Measurements from ENCODE around the gene PIEZO2. TPM values are rescaled to one million over a fixed set of nuclear protein-coding genes. Genes with fewer than 3 reads are reported as not detected.
A peak's percentile ranks its signal among the peaks of the same experiment; 100 is the strongest.

The PIEZO2 gene
- total RNA-seq, 4 donors from 2014 or later = 0.68 to 2.2 (median 1.1) TPM

DNA sequence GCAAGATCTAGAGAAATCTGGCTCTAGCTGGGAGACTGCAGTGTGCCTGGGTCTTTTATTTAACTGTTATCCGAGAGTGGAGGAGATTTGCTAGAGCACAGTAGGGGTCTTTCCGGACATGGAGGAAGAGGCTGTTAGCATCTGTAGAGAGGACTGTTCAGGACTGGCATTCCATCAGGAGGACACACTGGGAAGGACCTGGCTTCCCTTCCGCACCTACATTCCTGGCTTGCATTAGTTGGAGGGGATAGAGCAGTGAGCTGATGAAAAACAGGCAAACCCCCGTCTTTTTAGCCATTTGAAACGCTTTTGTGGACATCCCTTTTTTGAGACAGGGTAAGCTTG is 874 bp upstream of the PIEZO2 start:
- DNase-seq (ENCODE audit: low spot score in 2 of 2) = no peak
- TF ChIP-seq EP300 (IDR thresholded peaks at IDR 0.05) = no peak
- no peak for TF ChIP-seq POLR2A (IDR thresholded peaks at IDR 0.05)
- no peak for TF ChIP-seq CTCF (IDR thresholded peaks at IDR 0.05)
- no peak for TF ChIP-seq POLR2AphosphoS5 (IDR thresholded peaks at IDR 0.05)
- Histone ChIP-seq H3K27ac (no peak overlapping the region), H3K4me3 (no peak overlapping the region), H3K4me1 (peaks cover 29% of the 10 kb centered on the region), H3K36me3 (no peaks in the 10 kb centered on the region), H3K27me3 (peaks cover 58% of the 10 kb centered on the region), H3K9me3 (no peaks in the 10 kb centered on the region)
- WGBS = 75% methylated on average over 5 of the region's 5 CpGs

DNA sequence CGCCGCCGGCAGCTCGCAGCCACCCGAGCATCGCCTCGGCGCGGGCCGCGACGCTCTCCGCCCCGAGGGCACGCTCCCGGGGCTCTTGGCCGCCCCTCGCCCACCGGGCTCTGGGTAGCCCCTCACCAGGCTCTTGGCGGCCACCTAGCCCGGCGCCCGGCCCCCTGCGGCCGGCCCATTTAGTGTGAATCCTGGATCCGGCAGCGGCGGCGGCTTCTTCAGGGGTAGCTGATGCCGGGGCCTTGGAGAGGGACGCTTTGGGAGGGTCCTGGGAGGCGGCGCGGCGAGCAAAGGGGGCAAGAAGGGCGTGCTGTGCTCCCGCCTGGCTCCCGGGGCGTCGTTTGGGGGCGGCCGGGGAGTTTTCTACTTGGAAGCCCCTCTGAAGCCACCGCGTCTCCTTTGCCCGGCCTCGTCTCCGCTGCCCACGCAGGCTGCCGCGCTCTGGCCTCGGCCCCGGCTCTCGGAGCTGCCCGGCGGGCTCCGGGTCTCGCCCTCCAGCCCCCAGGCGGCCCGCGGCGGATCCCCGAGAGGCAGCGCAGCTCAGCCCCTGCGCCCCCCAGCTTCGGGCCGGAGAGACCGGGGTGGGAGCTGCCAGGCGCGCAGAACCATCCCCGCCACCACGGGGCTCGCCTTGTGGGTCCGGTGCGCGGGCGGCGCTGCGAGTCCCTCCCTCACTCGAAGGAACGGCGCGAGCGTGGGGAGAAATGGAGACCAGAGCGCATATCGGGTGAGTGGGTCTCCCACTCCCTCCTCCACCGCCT is 509 bp downstream of the PIEZO2 start:
- peaks cover 58% of the 10 kb centered on the region for H3K27me3 ChIP-seq
- H3K27ac ChIP-seq = no peak overlapping the region
- DNase-seq (ENCODE audit: low spot score in 2 of 2) = peak in 1 of 2 donors; percentile 61
- H3K36me3 ChIP-seq = no peaks in the 10 kb centered on the region
- H3K9me3 ChIP-seq = no peaks in the 10 kb centered on the region
- TF ChIP-seq CTCF (IDR thresholded peaks at IDR 0.05) (no peak), POLR2AphosphoS5 (IDR thresholded peaks at IDR 0.05) (no peak), POLR2A (IDR thresholded peaks at IDR 0.05) (no peak)
- under 1% methylated on average over 16 of the region's 86 CpGs for WGBS
- peaks cover 29% of the 10 kb centered on the region for H3K4me1 ChIP-seq
- peak overlapping the region; percentile 55 for H3K4me3 ChIP-seq

DNA sequence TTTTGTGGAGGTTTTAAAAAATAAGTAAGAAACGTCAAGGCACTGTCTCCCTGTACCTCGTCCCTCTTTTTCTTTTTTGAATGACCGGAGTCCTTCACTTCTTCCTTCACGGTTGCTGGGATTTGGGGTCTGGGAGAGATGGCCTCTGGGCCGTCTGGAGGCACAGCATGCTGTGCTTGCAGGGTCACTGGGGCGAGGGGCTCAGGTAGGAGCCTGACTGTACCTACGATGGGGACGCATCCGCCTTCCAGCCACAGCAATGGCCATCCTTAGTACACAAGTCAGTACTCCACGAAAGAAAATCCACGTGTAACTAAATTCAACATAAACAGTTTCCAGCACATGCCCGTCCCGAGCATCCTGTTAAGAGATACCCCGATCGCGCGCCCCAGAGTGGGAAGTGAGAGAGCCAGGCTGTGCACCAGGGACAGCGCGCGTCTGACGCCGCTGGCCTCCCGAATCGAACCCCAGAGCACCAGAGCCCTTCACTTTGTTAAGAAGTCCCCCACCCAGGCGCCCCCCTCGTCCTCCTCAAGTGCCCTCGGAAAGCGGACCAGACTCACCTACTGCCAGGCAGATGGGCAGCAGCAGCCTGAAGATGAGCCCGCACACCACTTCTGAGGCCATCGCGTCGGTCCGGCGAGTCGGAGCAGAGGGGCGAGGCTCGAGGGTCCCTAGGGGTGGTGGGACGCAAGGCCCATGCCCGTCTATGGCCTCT is 1.2 kb downstream of the PIEZO2 start:
- Histone ChIP-seq H3K27ac (no peak overlapping the region), H3K4me1 (peaks cover 29% of the 10 kb centered on the region), H3K4me3 (peak overlapping the region; percentile 55), H3K9me3 (no peaks in the 10 kb centered on the region), H3K36me3 (no peaks in the 10 kb centered on the region), H3K27me3 (peaks cover 58% of the 10 kb centered on the region)
- TF ChIP-seq CTCF (IDR thresholded peaks at IDR 0.05) = no peak
- WGBS = 24% methylated on average over 12 of the region's 39 CpGs
- no peak for DNase-seq (ENCODE audit: low spot score in 2 of 2)

- no peak for DNase-seq (ENCODE audit: low spot score in 2 of 2)
- 32% methylated on average over 23 of the region's 23 CpGs for WGBS
- TF ChIP-seq POLR2AphosphoS5 (IDR thresholded peaks at IDR 0.05) (no peak), CTCF (IDR thresholded peaks at IDR 0.05) (no peak), POLR2A (IDR thresholded peaks at IDR 0.05) (no peak), EP300 (IDR thresholded peaks at IDR 0.05) (no peak)
These were observed 1.9 kb downstream of the PIEZO2 start for GRCh38 chr18:11147371-11147951.

DNA sequence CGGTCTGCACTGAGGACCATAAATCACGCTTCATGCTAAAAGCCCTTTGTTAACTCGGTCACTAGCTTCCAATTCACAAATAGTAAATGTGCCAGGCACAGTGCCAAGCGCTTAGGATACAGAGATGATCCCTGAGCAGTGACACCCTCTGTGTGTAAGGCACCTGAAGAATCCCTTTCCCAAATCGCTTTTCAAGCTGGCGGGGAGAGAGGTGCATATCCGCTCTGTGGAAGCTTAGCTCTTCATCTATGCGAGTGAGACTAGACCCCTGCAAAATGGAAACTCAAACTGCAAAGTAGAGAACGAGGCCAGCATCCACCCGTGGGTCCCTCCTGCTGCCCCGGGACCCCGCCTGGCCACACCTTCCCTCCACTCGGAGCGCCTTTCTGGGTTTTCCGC is 2.4 kb downstream of the PIEZO2 start:
- H3K27me3 ChIP-seq = peaks cover 54% of the 10 kb centered on the region
- peak overlapping the region; percentile 55 for H3K4me3 ChIP-seq

More at GRCh38 chr18:11147371-11147951, 1.9 kb downstream of the PIEZO2 start:
- Histone ChIP-seq H3K9me3 (no peaks in the 10 kb centered on the region), H3K27ac (no peak overlapping the region), H3K4me1 (peaks cover 29% of the 10 kb centered on the region), H3K36me3 (no peaks in the 10 kb centered on the region), H3K4me3 (peak overlapping the region; percentile 55), H3K27me3 (peaks cover 57% of the 10 kb centered on the region)

More for the DNA sequence above, 2.4 kb downstream of the PIEZO2 start:
- no peak for TF ChIP-seq POLR2A (IDR thresholded peaks at IDR 0.05)
- no peak for TF ChIP-seq EP300 (IDR thresholded peaks at IDR 0.05)
- no peak for TF ChIP-seq CTCF (IDR thresholded peaks at IDR 0.05)
- no peak for TF ChIP-seq POLR2AphosphoS5 (IDR thresholded peaks at IDR 0.05)
- H3K9me3 ChIP-seq = no peaks in the 10 kb centered on the region
- DNase-seq (ENCODE audit: low spot score in 2 of 2) = no peak
- H3K36me3 ChIP-seq = no peaks in the 10 kb centered on the region
- H3K27ac ChIP-seq = no peak overlapping the region
- WGBS = 61% methylated on average over 15 of the region's 15 CpGs
- H3K4me1 ChIP-seq = peaks cover 29% of the 10 kb centered on the region
